Nephron progenitor cell (in vitro differentiated cells): Measurements from ENCODE around the gene HOXC6.

Experiments
- DNase-seq: peaks from one replicate; pipeline ENCODE4 v3.0.0; 2021
- H3K27ac Mint-ChIP-seq: 2 replicates; pipeline ENCODE4 v1.8.0; 2021; ENCODE audit warnings: mild to moderate bottlenecking, moderate library complexity, mixed read lengths
- H3K27me3 Mint-ChIP-seq: 2 replicates; pipeline ENCODE4 v1.8.0; 2021; ENCODE audit warnings: mild to moderate bottlenecking, low read depth, mixed read lengths; ENCODE audit not compliant: poor library complexity
- H3K36me3 Mint-ChIP-seq: 2 replicates; pipeline ENCODE4 v1.8.0; 2021; ENCODE audit warnings: low read depth, mixed read lengths
- H3K4me1 Mint-ChIP-seq: 2 replicates; pipeline ENCODE4 v1.8.0; 2021; ENCODE audit warnings: mixed read lengths
- H3K4me3 Mint-ChIP-seq: 2 replicates; pipeline ENCODE4 v1.8.0; 2021; ENCODE audit warnings: mild to moderate bottlenecking, moderate library complexity, mixed read lengths
- H3K9me3 Mint-ChIP-seq: 2 replicates; pipeline ENCODE4 v1.8.0; 2021; ENCODE audit warnings: mild to moderate bottlenecking, moderate library complexity, mixed read lengths
- CTCF ChIP-seq: fragments of 200-600 bp; sonication (generic); IDR thresholded peaks from 2 replicates; pipeline ENCODE4 v1.5.0; 2021; ENCODE audit warnings: antibody characterized with exemption

The HOXC6 gene

DNA sequence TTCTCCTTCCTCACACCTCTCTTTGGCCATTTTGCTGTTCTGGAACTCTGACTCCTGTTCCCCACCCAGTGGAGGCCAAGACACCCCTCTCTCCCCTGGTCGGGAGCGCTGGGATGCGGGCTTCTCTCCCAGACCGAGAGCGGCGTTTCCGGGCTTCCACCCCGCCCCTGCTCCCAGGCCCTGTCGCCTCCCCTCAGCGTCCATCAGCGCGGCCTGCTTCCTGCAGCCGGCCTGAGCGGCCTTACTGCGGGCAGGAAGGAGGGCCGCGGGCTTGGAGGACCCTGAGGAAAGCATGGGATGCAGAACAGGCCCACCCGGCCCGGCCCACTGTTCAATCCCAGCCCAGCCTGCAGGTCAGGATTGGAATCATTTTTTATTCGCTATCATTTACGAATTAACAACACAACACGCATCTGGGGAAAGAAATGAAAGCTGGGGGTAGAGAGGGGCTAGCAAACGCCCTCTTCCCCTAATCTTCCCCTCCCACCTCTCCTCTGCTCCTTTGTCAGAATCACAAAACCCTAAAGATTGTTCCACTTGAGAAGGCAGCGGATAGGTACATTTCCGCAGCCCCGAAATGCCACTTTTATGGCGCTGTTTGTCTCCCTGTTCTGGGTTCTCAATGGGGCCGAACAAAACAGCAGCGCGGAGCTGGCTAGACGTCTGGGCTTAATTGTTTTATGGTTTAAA is 23.3 kb upstream of the HOXC6 start:
- no peak for TF ChIP-seq CTCF
- peak overlapping the region; percentile 98 for H3K4me3 Mint-ChIP-seq
- no peaks in the 10 kb centered on the region for H3K9me3 Mint-ChIP-seq
- peaks cover 5% of the 10 kb centered on the region for H3K27me3 Mint-ChIP-seq
- DNase-seq, result peak; percentile 75
- H3K4me1 Mint-ChIP-seq, result peaks cover 75% of the 10 kb centered on the region
- H3K36me3 Mint-ChIP-seq, result peaks cover 48% of the 10 kb centered on the region
- peak overlapping the region; percentile 97 for H3K27ac Mint-ChIP-seq

DNA sequence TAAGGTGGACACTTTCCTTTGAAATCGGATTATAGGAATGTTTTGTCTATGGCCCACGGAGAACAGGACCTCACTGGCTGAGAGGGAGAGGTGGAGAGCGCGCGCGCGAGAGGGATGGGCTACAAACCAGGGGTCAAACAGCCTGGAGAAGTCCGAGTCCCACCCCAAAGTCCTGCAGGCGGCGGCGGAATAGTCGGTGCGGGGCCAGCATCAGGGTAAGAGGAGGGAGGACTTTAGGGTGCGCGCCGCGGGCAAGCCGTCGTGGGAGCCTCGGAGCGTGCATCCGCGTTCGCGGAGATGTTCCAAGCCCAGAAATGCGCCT is 22.7 kb upstream of the HOXC6 start:
- H3K4me3 Mint-ChIP-seq, result peak overlapping the region; percentile 98

DNA sequence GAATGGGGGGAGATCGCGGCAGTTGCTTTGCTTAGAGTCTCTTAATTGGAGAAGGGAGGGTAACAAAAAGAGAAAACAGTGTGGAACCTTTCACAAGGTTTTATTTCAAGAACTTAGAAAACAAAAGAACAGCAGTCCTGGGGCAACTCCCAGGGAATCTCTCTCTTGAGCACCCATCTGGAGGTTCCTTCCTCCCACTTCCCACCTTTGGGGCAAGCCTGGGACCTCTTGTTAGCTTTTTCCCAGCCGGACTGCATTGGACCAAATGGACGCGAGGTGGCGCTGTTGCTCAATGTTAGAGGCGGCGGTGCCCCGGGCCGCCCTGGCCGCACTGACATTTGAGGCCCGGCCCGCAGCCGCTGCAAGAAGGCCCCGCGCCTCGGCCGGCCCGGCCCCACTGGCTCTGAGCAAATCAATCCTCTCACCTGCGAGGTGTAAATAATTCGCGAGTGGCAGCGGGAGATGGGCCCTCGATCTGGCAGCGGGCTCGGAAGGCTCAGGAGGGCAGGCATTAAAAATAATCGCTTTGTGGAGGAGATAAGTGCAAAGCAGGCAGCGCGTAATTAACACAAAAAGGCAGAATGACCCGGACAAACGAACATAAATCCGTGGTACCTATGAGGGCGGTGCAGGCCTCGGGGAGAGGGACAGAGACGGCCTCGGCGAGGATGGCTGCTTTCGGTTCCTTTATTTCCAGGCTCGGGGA is 22.2 kb upstream of the HOXC6 start:
- Mint-ChIP-seq H3K36me3 (peaks cover 47% of the 10 kb centered on the region), H3K4me3 (peak overlapping the region; percentile 98), H3K4me1 (peaks cover 80% of the 10 kb centered on the region), H3K27me3 (peaks cover 4% of the 10 kb centered on the region), H3K27ac (peak overlapping the region; percentile 97), H3K9me3 (no peaks in the 10 kb centered on the region)
- TF ChIP-seq CTCF, result peak; percentile 90
- DNase-seq, result peak; percentile 97

More for the DNA sequence above, 22.7 kb upstream of the HOXC6 start:
- H3K27ac Mint-ChIP-seq, result peak overlapping the region; percentile 97
- no peaks in the 10 kb centered on the region for H3K9me3 Mint-ChIP-seq
- peaks cover 5% of the 10 kb centered on the region for H3K27me3 Mint-ChIP-seq
- DNase-seq, result peak; percentile 68
- TF ChIP-seq CTCF, result no peak
- H3K36me3 Mint-ChIP-seq, result peaks cover 47% of the 10 kb centered on the region
- H3K4me1 Mint-ChIP-seq, result peaks cover 78% of the 10 kb centered on the region

- Mint-ChIP-seq H3K27ac (peak overlapping the region; percentile 97), H3K27me3 (no peaks in the 10 kb centered on the region), H3K4me1 (peaks cover 80% of the 10 kb centered on the region), H3K36me3 (peaks cover 41% of the 10 kb centered on the region), H3K4me3 (peak overlapping the region; percentile 98), H3K9me3 (no peaks in the 10 kb centered on the region)
- no peak for TF ChIP-seq CTCF
- DNase-seq, result peak; percentile 26
Measured at GRCh38 chr12:54006559-54007220, 21.6 kb upstream of the HOXC6 start.

DNA sequence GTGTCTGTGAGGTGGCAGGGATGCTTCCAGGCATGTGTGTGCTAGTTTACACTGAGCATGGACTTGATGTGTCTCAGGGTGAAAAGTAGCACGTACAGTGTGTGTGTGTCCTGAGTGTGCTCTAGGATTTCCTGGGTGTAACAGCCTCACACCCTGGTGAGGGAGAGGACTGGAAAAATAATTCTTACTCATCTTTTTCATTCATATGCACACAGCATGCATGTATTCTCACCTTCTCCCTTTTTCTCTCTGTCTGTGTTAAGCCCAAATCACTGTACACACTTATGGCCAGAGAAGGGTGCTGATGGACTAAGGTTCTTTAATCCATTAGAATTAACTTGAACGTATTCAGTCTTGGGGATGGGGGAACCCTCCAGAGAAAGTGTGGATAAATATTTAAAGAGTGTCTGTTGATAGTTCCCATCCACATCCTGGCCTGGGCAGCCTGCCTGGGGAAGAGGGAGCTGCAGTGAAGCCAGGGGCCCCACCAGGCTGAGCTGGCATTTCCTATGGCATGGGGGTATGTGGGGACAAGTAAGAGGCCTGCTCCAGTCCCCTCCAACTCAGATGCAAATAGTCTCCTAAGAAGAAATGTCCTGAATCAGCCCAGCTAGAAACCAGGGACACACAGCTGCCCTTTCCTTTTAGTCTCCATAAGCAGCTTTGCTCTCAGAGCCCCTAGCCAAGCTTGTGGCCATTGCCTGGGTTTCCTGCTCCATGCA is 20.5 kb upstream of the HOXC6 start:
- peaks cover 37% of the 10 kb centered on the region for H3K36me3 Mint-ChIP-seq
- TF ChIP-seq CTCF, result no peak

More for the DNA sequence above, 20.5 kb upstream of the HOXC6 start:
- no peaks in the 10 kb centered on the region for H3K9me3 Mint-ChIP-seq
- no peak for DNase-seq
- peaks cover 80% of the 10 kb centered on the region for H3K4me1 Mint-ChIP-seq
- peak overlapping the region; percentile 97 for H3K27ac Mint-ChIP-seq
- H3K4me3 Mint-ChIP-seq, result peak overlapping the region; percentile 98
- H3K27me3 Mint-ChIP-seq, result no peaks in the 10 kb centered on the region
